ENCODE measurements around the gene ACTR2.

- no peak for TF ChIP-seq CTCF (conservative IDR thresholded peaks at IDR 0.05)
- no peak for TF ChIP-seq ZFX (IDR thresholded peaks at IDR 0.05)
These were observed 52.1 kb downstream of the ACTR2 start for GRCh38 chr2:65279756-65280155.
